RWPE2 (cell line): ENCODE measurements around the gene CTBP2.

Experiments used
- ATAC-seq: fragments of 200-7000 bp; cut with Tn5 transposase; 3 replicates; pipeline ENCODE4 v1.9.1; 2021; ENCODE audit warnings: low read depth
- DNase-seq: peaks from one replicate; pipeline ENCODE4 v3.0.0-alpha.2; 2020; ENCODE audit warnings: low spot score
- H3K27ac ChIP-seq: fragments of 450-650 bp; 2 replicates; pipeline ENCODE4 v1.5.1; 2017; ENCODE audit warnings: mild to moderate bottlenecking; ENCODE audit not compliant: poor library complexity, severe bottlenecking
- H3K27me3 ChIP-seq: fragments of 250-450 bp; sonication (Bioruptor Pico); 2 replicates; pipeline ENCODE4 v1.5.1; 2021; ENCODE audit warnings: mild to moderate bottlenecking, moderate library complexity; ENCODE audit not compliant: insufficient read depth, poor library complexity, severe bottlenecking
- H3K36me3 ChIP-seq: fragments of 250-450 bp; sonication (Bioruptor Pico); 2 replicates; pipeline ENCODE4 v1.5.1; 2020; ENCODE audit warnings: low read depth, mild to moderate bottlenecking, moderate library complexity
- H3K4me1 ChIP-seq: fragments of 250-450 bp; sonication (Bioruptor Pico); 2 replicates; pipeline ENCODE4 v1.5.1; 2021; ENCODE audit warnings: mild to moderate bottlenecking, moderate library complexity; ENCODE audit not compliant: insufficient read depth, poor library complexity, severe bottlenecking
- H3K4me3 ChIP-seq: fragments of 250-450 bp; sonication (Bioruptor Pico); 2 replicates; pipeline ENCODE4 v1.5.1; 2021; ENCODE audit warnings: mild to moderate bottlenecking, moderate library complexity; ENCODE audit not compliant: severe bottlenecking
- H3K9me3 ChIP-seq: fragments of 250-450 bp; sonication (Bioruptor Pico); 2 replicates; pipeline ENCODE4 v1.5.1; 2021; ENCODE audit warnings: mild to moderate bottlenecking, moderate library complexity; ENCODE audit not compliant: severe bottlenecking
- CTCF ChIP-seq: fragments of 450-650 bp; IDR thresholded peaks from one replicate; pipeline ENCODE4 v1.5.1; 2017; ENCODE audit warnings: mild to moderate bottlenecking, moderate library complexity; ENCODE audit not compliant: poor library complexity, severe bottlenecking

Gene CTBP2

GRCh38 chr10:125159932-125160855, at the start of gene CTBP2:
Gene CTBP2, minus strand, starts transcription at chr10:125160563.
- TF ChIP-seq CTCF = no peak
- Histone ChIP-seq H3K27me3 (no peaks in the 10 kb centered on the region), H3K4me1 (peaks cover 19% of the 10 kb centered on the region), H3K4me3 (peak within 1 kb of the TSS; percentile 72), H3K27ac (peak within 1 kb of the TSS; percentile 89), H3K36me3 (peaks cover 20% of the 10 kb centered on the region), H3K9me3 (no peaks in the 10 kb centered on the region)
- DNase-seq (no peak), ATAC-seq (no peak; the same call in 2 of the 3 replicates)

GRCh38 chr10:125209591-125210355, 49.4 kb upstream of the CTBP2 start:
- H3K27me3 ChIP-seq = no peaks in the 10 kb centered on the region
- ATAC-seq (no peak), DNase-seq (no peak)
- H3K9me3 ChIP-seq = no peaks in the 10 kb centered on the region
- no peaks in the 10 kb centered on the region for H3K36me3 ChIP-seq
- H3K27ac ChIP-seq = no peak overlapping the region
- H3K4me1 ChIP-seq = no peaks in the 10 kb centered on the region
- no peak for TF ChIP-seq CTCF
- no peak overlapping the region for H3K4me3 ChIP-seq

GRCh38 chr10:125208854-125209565, 48.6 kb upstream of the CTBP2 start:
- Histone ChIP-seq H3K4me1 (no peaks in the 10 kb centered on the region), H3K27ac (no peak overlapping the region), H3K4me3 (no peak overlapping the region), H3K27me3 (no peaks in the 10 kb centered on the region), H3K9me3 (no peaks in the 10 kb centered on the region), H3K36me3 (no peaks in the 10 kb centered on the region)
- DNase-seq (no peak), ATAC-seq (no peak)
- TF ChIP-seq CTCF = no peak

- H3K36me3 ChIP-seq = no peaks in the 10 kb centered on the region
- DNase-seq (no peak), ATAC-seq (no peak)
- no peaks in the 10 kb centered on the region for H3K9me3 ChIP-seq
- TF ChIP-seq CTCF = no peak
- no peak overlapping the region for H3K4me3 ChIP-seq
- H3K27me3 ChIP-seq = no peaks in the 10 kb centered on the region
- H3K4me1 ChIP-seq = peaks cover under 1% of the 10 kb centered on the region
- H3K27ac ChIP-seq = no peak overlapping the region
Observed at GRCh38 chr10:125206623-125207022, 46.3 kb upstream of the CTBP2 start.
